GM23338 (cell line): ENCODE measurements around the gene KRTAP5-3.

ENCODE experiments used
- EZH2 ChIP-seq: fragments of 200-600 bp; sonication (generic); IDR thresholded peaks from one replicate; pipeline ENCODE4 v1.8.0; 2017; ENCODE audit warnings: antibody characterized with exemption, mild to moderate bottlenecking, low read depth; ENCODE audit not compliant: unreplicated experiment
- TF ChIP-seq, protein P1 (sequence below): IDR thresholded peaks from one replicate; pipeline ENCODE4 v1.6.1; 2018; ENCODE audit warnings: antibody characterized with exemption; ENCODE audit not compliant: unreplicated experiment
- TF ChIP-seq, protein P2 (sequence below), 2 experiments: fragments of 200-600 bp in 1 of 2; sonication (generic) in 1 of 2; conservative IDR thresholded peaks; 2 replicates each; pipeline versions ENCODE4 v1.5.1 to v1.6.1; 2016 to 2017; ENCODE audit warnings: antibody characterized with exemption in 2 of 2, low read depth in 2 of 2, mild to moderate bottlenecking in 2 of 2, moderate library complexity in 1 of 2

DNA sequence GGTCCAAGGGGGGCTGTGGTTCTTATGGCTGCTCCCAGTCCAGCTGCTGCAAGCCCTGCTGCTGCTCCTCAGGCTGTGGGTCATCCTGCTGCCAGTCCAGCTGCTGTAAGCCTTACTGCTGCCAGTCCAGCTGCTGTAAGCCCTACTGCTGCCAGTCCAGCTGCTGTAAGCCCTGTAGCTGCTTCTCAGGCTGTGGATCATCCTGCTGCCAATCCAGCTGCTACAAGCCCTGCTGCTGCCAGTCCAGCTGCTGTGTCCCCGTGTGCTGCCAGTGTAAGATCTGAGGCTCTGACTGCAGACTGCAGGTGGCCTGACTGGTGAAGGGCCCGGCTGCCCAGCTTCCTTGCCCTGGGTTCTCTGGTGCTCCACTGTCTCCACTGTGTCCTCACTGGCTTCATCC lies 22.0 kb upstream of the KRTAP5-3 start:
- TF ChIP-seq, protein P1, sequence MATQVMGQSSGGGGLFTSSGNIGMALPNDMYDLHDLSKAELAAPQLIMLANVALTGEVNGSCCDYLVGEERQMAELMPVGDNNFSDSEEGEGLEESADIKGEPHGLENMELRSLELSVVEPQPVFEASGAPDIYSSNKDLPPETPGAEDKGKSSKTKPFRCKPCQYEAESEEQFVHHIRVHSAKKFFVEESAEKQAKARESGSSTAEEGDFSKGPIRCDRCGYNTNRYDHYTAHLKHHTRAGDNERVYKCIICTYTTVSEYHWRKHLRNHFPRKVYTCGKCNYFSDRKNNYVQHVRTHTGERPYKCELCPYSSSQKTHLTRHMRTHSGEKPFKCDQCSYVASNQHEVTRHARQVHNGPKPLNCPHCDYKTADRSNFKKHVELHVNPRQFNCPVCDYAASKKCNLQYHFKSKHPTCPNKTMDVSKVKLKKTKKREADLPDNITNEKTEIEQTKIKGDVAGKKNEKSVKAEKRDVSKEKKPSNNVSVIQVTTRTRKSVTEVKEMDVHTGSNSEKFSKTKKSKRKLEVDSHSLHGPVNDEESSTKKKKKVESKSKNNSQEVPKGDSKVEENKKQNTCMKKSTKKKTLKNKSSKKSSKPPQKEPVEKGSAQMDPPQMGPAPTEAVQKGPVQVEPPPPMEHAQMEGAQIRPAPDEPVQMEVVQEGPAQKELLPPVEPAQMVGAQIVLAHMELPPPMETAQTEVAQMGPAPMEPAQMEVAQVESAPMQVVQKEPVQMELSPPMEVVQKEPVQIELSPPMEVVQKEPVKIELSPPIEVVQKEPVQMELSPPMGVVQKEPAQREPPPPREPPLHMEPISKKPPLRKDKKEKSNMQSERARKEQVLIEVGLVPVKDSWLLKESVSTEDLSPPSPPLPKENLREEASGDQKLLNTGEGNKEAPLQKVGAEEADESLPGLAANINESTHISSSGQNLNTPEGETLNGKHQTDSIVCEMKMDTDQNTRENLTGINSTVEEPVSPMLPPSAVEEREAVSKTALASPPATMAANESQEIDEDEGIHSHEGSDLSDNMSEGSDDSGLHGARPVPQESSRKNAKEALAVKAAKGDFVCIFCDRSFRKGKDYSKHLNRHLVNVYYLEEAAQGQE: no peak
- TF ChIP-seq, protein P2, sequence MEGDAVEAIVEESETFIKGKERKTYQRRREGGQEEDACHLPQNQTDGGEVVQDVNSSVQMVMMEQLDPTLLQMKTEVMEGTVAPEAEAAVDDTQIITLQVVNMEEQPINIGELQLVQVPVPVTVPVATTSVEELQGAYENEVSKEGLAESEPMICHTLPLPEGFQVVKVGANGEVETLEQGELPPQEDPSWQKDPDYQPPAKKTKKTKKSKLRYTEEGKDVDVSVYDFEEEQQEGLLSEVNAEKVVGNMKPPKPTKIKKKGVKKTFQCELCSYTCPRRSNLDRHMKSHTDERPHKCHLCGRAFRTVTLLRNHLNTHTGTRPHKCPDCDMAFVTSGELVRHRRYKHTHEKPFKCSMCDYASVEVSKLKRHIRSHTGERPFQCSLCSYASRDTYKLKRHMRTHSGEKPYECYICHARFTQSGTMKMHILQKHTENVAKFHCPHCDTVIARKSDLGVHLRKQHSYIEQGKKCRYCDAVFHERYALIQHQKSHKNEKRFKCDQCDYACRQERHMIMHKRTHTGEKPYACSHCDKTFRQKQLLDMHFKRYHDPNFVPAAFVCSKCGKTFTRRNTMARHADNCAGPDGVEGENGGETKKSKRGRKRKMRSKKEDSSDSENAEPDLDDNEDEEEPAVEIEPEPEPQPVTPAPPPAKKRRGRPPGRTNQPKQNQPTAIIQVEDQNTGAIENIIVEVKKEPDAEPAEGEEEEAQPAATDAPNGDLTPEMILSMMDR (conservative IDR thresholded peaks at IDR 0.05; ENCODE audit: low read depth in 2 of 2): no peak
- TF ChIP-seq EZH2: no peak
